ENCODE results near the gene VEZF1.
A peak's percentile ranks its signal among the peaks of the same experiment; 100 is the strongest.
"Not testable (repeated sequence)": the region's sequence is repeated elsewhere in the genome, so short reads cannot be mapped to it uniquely, and the experiment has no call there.

Gene VEZF1

DNA sequence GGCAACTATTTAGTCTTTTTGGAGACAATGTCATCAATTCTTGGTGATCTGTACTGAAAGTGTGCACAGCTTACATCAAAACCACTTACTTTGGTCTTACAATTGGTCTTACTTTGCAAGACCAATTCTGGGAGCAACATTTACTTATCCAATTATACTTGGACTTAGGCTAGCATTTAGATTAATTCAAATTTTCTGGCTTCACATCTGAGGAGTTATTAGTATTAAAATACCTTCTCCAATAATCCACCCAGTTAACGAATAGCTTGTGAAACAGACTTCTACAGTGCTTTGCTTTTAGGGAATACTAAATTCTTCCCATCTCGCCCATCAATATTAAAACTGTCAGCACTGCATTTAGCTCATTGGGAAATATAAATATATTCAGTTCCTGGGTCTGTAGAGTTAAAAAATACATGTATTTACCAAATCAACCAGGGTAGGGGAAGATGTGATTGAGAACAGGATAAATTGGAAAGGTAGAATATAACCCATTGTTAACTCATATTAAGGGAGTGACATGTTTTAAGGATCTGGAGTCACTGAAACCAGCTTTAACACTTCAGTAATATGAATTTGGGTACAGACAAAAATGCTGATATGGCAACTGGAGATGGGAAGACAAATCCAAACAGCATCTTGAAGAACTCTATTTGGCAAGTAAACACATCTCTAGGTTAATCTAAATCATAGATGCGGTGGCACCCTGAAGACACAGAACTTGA is 9.2 kb upstream of the VEZF1 start:
- DNase-seq, result no peak

DNA sequence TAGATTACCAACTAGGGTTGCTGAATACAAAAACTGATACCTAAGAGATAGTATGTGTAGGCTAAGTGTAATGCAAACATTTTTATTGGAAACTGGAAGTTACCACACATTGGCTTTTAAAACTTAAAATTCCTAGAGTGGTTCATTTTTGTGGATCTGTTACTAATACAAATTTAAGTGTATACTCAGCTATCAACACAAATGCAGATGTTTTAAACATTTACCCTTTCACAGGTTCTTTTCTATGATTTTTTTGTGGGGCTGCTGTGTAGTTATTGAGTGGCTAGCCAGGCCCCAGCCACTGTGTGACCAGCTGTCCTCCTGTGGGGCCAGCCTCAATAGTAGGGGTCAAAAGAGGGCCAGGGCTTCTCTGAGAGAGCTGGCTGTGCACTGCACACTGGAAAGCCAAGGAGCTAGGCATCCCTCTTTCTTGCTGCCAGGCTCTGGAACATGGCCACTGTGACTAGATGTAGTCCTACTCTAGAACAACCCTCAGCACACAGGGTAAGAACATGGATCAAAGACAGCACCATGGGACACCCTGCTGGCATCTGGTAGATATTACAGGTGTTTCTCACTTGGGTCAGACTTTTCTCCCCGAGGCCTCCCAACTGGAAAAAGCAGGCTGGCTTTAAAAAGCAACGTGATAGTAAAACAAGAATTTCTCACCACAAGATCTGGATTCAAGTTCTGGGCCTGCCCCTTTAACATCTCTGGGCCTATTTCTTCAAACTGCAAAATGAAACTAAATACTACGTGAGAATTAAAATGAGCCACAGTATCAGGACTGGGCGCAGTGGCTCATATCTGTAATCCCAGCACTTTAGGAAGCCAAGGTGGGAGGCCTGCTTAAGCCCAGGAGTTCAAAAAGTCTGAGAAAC is 7.3 kb upstream of the VEZF1 start:
- peak in 3 of 4 experiments; percentile 10 to 12 (median 11) for DNase-seq

DNA sequence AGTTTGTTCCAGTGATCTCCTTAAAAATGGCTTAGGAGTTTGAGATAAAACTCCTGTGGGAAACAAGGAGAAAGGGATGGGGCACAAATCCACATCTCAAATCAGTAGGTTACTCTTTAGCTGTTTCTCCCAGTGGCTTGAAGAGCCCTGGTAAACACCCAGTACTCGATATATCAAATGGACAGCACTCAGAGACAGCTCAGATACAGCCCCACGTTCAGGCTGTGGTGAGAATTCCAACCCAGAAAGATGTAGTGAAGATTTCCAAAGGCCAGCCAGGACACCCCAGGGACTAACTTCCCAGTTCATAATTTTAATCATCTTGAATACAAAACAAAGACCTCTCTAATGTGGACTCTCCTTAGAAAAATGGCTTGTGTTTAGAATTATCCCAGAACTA is 6.4 kb upstream of the VEZF1 start:
- DNase-seq, result no peak

DNA sequence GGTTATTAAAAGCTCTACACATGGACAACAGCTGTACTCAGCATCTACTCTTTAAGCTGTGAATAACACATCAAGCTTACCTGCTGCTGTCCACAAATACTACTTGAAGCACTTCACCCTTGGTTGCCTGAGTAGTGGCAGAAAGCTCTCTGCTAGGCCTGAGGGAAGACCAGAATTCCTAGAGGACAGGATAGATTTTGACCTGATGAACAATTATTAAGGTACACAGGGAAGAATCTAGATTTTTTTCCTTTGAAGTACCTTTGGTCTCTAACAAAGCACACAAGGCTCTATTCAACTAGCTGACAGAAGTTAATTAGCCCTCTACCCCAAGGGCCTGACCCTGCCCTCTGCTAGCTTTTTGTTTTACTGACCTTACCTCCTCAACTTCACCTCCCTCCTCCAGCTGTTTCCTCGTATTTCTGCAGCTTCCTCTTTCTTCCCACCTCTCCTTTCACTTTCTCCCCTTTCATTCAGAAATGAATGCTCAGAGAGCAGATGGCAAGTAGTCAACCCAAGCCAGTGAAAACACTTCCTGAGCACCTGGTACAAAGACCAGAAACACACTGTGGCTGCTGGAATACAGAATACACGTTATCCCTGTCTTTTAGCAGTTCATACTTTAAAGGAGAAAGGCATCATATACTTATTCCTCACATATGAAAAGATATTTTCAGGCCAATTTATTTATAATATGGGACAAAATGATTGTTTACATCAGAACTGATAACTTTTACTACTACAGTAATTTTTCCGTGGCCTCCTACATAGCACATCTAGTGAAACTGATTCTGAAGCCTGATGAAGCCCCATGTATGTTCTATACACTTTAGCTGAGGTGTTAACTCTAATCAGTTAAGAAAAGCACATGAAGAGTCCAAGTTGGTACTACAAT is 5.7 kb upstream of the VEZF1 start:
- no peak for DNase-seq

DNA sequence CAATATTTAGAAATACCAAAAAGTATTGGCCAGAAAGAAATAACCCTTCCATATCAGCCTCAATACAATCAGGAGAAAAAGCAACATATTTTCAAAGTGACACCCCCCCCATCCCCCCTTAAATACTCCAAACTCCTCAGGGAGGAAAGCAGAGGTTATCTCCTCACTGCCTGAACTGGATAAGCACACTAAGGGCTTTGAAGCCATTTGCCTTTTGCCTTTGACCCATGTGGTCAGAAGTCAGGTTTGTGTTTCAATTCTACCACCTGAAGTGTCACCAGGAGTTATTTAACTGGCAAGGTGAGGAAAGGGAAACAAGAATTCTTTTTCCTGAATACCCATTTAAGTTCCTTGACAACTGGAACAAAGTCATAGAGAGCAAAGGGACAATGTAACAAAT is 3.5 kb upstream of the VEZF1 start:
- DNase-seq, result no peak

DNA sequence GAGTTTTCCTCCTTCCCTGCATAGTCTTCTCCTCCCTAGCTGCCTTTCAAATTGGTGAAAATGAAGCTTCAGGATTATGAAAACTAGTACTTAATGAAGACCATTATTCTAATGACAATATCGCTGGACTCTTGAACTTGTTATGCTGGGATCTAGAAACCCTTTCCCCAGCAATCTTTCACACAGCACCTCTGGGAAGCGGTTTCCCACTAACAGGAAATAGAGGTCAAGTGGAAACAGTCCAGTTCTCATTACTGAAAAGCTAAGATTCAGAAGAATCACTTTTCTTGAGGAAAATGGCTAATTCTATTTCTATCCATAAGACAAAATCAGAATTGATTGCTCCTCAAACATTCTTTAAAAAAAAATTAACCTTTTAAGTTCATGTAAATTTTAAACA is 2.0 kb upstream of the VEZF1 start:
- no peak for DNase-seq

DNA sequence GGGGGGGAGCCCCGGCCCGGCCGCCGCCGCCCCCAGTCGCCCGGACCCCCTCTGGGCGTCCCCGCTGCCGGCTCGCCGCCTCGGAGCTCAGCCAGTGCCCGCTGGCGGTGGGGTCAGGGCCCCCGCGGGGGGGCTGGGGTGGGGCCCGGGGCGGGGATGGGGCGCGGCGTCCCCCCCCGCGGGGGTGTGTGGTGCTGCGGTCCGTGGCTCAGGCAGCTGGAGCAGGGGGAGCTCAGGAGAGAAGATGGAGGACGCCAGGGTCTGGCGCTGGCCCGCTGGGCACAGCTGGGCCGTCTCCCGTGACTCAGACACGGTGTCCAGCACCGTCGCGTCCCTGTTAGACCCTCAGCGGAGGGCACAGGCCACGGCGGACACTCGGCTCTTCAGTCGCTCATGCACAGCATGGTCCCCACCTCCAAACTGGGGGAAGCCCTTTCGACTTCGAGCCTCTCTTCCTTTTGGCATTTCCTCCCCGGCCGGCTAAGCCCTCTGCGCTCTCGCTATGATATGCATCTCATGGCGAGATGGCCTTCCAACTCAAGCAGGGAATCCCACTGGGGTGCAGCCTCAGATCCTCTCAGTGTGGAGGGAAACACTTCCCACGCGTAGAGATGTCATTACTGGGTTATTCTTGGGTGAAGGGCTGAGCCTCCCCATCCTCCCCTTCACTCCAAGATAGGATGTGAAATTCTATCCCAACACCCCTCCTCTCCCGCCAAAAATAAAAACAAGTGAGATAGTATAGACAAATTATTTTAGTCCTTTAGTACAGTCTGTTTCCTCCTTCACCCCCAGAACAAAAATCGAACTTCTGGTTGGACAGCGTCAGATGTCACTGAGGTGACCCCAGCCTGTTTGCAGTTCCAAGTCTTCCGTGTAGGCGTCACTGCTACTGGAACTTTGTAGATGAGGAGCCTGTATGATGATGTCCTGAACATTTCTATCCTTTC is 522 bp upstream of the VEZF1 start:
- DNase-seq, result peak; percentile 51 to 71 (median 66)

DNA sequence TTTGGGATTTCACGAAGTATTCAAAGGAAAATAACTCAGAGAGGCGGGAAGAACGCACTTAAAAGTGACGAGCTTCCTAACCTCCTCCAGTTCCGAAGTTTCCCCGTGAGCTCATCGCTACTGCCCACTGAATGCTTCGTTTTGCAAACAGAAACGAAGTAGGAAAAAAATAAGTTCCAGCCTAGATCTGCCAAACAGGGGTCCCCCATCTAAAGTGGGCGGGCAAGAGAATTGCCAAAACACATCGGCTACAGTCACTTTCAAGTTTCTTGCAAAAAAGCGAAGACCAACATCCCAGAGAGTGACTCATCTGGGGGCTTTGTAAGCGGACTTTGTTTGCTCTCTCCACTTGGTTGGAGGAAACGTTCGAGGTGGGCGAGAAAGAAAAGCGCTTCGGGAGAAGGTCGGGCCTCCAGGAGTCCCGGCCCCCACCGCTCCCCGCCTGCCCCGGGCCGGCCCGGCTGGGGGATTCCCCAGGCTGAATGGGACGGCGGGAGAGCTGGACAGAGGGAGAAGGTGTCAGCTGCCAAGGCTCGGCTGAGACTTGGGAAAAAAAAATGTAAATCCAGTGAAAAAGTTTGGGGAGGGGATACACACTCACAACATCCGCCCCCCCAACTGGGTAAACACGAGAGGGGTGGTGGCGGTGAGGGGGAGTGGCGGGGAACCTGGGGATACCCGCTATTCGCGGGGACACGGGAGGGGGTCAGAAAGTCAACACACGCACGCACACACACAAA is 1.0 kb downstream of the VEZF1 start:
- DNase-seq, result no peak

DNA sequence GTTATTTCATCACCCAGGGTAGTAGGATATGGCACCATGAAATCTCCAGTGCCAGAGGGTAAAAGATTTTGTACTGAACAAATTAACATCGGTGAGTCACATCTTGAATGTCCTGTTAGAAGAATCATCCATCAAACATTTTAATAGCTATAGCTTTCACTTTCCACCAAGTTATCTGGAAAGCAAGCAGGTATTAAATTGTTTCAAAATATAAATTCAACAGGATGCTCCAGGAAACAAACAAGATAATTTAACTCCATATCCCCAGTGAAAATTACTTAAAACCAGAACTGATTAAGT is 2.4 kb downstream of the VEZF1 start:
- DNase-seq, result no peak

DNA sequence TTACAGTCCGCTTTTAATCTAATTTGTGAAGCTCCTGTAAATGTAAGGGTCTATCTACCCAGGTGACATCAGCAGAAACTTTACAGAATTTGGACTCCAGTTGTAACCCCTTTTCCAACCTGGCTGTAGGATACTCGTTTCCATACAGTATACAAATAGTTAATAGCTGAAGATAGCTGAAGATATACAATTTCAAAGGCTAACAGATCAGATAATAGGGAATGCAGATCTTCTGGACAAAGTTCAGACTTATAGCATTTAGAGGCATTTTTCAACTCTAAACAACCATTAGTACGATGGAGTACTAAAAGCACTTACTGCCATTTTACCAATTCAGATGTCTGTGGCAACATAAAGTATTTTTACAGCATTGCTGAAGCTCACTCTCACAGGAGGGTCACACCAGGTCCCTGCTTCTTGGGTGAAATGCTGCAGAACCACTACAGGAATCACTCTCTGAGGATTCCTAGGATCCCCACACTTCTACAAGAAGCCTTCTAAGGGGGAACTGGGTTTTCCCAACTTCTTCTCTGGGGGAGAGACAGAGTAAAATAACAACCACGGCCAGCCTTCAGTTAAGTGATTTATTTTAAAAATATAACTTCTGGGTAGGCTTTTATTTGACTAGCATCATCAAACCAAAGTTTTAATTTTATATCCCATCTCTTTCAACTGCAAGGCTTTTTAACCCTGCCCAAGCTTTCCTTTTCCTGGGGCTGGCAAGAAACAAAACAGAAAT is 2.9 kb downstream of the VEZF1 start:
- no peak for DNase-seq

DNA sequence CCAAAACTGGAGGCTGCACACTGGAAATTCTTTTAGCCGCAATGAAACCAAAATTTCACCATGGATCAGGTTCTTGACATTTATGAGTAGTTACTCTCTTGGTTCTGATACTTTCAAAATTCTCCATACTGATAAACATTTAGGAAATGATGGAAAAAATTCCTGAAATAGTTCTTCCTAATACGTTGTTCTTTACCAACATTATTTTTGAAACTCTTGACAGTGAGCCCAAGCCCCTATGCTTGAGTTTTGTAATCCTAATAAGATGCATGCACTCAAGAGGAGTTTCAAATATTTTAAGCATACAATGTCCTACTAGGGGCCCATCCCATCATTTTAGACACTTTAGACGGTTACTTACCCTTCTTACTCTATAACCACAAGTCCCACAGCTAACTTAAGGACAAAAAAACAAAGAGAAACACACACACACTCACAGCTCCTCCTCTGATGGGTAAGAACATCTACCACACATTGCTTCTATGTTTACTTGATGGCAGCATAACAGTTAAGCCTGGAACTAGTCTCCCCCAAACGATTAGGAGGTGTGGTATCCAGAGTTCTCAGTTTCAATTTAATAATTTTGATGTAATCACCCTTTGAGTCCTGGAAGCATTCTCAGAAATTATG is 3.7 kb downstream of the VEZF1 start:
- DNase-seq, result no peak

DNA sequence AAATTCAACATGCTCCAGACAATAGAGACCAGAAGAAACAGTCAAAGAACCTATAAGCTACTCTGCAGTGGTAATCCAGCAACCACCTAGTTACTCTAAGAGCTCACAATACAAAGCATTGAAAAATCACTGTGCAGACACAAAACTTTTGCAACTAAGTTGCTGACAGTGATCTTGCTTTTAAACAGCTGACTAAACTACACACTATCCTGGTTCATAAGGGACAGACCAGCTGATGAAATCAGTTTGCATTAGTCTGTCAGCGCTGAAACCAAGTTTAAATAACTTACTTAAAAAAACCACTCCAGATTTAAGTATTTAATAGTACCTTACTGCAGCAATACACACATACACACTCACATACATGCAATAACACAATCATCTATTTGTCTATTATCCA is 4.6 kb downstream of the VEZF1 start:
- no peak for DNase-seq

DNA sequence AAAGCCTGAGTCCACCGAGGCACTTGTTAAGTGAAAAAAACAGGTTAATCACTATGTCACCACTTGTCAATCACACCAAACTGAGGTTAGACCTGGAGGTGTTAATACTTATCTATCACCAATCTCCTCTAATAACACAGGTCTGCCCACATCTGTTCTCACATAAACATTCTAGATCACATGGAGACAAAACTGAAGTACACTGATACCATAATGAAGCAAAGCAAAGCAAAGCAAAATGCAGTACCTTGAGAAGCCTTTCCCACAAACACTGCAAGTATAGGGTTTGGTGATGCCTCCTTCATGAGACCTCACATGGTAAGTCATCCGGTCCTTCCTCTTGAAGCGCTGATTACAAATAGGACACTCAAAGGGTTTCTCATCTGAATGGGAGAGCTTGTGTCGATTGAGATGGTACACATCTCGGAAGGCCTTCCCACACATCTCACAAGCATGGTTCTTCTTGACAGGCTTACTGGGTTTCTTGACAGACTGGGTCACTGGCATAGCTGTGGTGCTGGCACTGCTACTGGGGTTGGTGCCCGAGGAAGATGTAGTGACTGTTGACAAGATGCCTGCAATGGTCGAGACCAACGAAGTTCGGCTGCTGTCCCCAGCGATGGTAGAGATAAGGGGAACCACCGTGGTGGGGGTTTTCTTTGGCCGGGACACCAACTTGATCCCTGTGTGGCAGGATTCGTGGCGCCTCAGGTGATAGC is 5.4 kb downstream of the VEZF1 start:
- DNase-seq, result no peak

DNA sequence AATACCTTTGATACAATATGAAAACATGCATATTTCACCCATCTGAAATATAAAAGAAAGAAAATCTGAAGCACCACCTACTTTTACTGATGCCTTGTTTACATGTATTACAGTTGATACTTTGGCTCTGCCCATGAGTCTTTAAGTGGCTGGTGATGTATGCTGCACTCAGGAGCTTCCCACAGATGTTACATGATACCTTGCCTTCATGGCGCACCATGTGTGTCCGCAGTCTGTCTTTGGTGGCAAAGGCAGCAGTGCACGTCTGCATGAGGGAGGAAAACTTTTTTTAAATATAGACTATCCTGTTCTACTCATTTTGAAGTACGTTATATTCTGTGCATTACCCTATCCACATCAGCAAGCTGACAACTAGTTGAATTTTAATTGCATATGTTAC is 7.5 kb downstream of the VEZF1 start:
- DNase-seq, result no peak

DNA sequence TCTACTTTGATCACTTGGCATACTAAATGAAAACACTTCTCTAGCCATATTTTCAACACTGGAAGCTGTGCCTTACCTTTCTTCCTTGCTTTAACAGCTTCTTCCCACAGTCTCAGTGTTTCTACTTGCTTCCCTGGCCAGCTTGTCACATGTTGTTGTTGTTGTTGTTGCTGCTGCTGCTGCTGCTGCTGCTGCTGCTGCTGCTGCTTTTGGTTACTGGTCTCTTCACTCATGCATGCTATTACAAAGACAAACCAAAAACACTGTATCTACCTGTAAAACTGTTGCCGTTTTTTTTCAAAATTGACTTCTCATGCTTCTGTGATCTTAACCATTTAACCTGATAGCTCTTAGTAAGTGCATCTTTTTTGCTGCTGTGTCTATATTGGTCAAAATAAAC is 9.0 kb downstream of the VEZF1 start:
- no peak for DNase-seq

DNA sequence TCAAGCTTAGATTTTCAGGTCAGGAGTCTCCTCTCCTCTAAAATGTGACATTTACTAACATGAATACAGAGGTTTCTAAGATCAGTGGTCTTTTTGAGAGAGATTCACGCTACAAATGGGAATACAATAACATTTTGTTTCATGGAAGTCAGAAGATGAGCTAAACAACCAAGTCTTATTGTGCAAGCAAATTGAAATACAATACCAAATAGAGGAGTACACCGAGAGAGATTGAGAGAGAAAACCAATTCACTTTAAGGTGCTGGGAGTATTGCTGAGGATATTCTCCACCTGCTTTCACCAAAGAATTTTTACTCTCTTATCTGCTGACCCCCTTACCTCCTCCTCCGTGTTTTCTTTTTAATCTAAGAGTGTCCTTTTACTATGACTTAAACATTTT is 11.5 kb downstream of the VEZF1 start:
- no peak for DNase-seq

DNA sequence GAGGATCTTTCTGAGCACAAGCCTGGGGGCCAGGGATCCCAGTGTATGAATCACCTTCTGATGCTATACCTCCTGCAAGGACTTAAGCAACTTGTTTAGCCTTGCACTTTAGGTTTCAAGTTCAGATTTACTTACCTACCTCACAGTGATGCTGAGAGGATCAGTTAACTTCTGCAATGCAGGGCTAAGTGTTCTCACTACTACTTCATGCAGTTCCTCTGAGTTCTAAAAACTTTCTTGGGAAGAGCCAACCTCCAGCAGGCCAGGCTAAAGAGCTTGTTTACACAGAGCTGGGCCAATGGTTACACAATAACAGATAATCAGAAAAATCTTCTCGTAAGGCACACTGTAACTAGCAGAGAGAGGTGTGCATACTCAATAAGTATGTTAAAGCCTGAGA is 13.0 kb downstream of the VEZF1 start:
- DNase-seq, result no peak

DNA sequence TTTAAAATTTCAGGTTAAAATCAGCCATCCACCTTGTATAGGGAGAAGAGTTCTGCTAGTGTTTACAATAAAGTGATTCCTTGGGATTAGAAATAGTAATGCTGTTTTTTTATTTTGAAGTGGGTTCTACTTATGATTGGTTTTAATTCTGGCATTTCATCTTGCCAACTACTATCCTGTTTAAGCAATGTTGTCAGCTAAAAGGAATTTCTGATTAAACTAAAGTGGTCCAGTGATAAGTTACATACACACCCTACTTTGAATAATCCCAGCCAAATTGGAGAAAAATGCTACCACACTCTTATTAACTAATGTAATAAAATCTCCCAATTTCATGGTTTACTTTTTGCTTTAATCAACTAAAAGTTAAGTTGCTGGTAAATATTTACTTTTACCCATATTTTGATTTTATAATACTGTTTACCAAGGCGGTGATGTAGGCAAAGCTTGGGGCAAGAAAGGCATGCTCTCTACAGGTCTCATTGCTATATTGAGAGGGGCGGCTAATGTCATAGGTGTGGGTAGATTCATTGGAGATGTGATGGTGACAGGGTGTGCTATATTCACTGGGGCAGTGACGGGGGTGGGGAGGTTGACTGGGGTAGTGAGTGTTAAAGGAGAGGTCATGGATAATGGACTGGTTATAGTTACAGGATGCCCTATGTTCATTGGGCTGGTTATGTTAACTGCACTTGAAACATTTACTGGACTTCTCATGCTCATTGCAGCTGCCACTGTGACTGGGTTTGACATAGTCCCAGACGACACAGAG is 13.8 kb downstream of the VEZF1 start:
- not testable (repeated sequence) for DNase-seq

DNA sequence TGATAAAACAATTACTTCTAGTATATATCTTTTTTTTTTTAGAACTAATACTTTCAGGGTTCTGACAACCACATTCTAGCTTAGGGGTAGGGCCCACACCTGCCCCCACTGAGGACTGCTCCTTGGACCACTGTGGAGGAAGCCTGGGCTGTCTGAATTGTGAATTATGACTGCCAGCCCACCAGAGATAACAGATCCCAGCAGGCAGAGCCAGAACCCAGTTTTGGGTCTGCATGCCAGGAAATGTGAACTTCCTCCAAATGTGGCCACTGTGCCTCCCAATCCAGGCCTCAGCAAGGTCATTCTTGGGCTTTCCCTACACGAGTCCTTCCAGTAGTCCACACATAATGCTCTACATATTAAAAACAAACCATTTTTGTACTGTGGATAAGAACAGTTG is 15.9 kb downstream of the VEZF1 start:
- no peak for DNase-seq
